ENCODE data around the gene OR5AR1. TPM values are rescaled to one million over a fixed set of nuclear protein-coding genes. Genes with fewer than 3 reads are reported as not detected.

OR5AR1 gene
- total and polyA plus RNA-seq, 10 donors = not detected

GRCh38 chr11:56714206-56714605, 50.7 kb downstream of the OR5AR1 start:
- 66 to 79% (median 74%) methylated on average over 2 of the region's 2 CpGs for whole genome bisulfite sequencing, 5 donors
- H3K36me3 ChIP-seq = no peaks in the 10 kb centered on the region
- no peak for TF ChIP-seq POLR2A (IDR thresholded peaks at IDR 0.05)
- TF ChIP-seq, protein P1, sequence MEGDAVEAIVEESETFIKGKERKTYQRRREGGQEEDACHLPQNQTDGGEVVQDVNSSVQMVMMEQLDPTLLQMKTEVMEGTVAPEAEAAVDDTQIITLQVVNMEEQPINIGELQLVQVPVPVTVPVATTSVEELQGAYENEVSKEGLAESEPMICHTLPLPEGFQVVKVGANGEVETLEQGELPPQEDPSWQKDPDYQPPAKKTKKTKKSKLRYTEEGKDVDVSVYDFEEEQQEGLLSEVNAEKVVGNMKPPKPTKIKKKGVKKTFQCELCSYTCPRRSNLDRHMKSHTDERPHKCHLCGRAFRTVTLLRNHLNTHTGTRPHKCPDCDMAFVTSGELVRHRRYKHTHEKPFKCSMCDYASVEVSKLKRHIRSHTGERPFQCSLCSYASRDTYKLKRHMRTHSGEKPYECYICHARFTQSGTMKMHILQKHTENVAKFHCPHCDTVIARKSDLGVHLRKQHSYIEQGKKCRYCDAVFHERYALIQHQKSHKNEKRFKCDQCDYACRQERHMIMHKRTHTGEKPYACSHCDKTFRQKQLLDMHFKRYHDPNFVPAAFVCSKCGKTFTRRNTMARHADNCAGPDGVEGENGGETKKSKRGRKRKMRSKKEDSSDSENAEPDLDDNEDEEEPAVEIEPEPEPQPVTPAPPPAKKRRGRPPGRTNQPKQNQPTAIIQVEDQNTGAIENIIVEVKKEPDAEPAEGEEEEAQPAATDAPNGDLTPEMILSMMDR (IDR thresholded peaks at IDR 0.05 in 8 of 11, conservative IDR thresholded peaks at IDR 0.05 in 3 of 11) = no peak
- no peak for TF ChIP-seq POLR2AphosphoS5 (IDR thresholded peaks at IDR 0.05)
- H3K27me3 ChIP-seq (replicated peaks in 1 of 7) = no peaks in the 10 kb centered on the region
- H3K4me1 ChIP-seq = no peaks in the 10 kb centered on the region
- DNase-seq = no peak
- peaks cover 0 to 28% (median 8%) of the 10 kb centered on the region in 8 donors for H3K9me3 ChIP-seq
- no peak overlapping the region for H3K4me3 ChIP-seq
- intact Hi-C loops (cut with DNase I; ENCODE audit: low total_unique reads) = no loop called here
- H3K27ac ChIP-seq = no peak overlapping the region

Small RNAs within 50 kb of the gene (small RNA-seq; reads per million reads assigned to genes)
- 0 reads per million in 4 donors for gene AP004245.1

Other genes starting within 250 kb of the OR5AR1 start
- not detected for gene OR5M3, start 190.3 kb upstream of the OR5AR1 start, total RNA-seq
- gene OR5M3, start 190.3 kb upstream of the OR5AR1 start, polyA plus RNA-seq = not detected
- gene OR5M8, start 172.3 kb upstream of the OR5AR1 start, total RNA-seq = not detected
- not detected for gene OR5M8, start 172.3 kb upstream of the OR5AR1 start, polyA plus RNA-seq
- gene OR5M11, start 120.4 kb upstream of the OR5AR1 start, total RNA-seq = not detected
- not detected for gene OR5M11, start 120.4 kb upstream of the OR5AR1 start, polyA plus RNA-seq
- gene OR5M10, start 86.0 kb upstream of the OR5AR1 start, total RNA-seq = not detected
- gene OR5M10, start 86.0 kb upstream of the OR5AR1 start, polyA plus RNA-seq = not detected
- not detected for gene OR5M1, start 48.8 kb upstream of the OR5AR1 start, total RNA-seq
- gene OR5M1, start 48.8 kb upstream of the OR5AR1 start, polyA plus RNA-seq = not detected
- not detected for gene OR5AP2, start 21.2 kb upstream of the OR5AR1 start, total RNA-seq
- gene OR5AP2, start 21.2 kb upstream of the OR5AR1 start, polyA plus RNA-seq = not detected
- not detected for gene OR9G1, start 35.4 kb downstream of the OR5AR1 start, total RNA-seq
- not detected for gene OR9G1, start 35.4 kb downstream of the OR5AR1 start, polyA plus RNA-seq
- under 1 TPM in 3 of 7 donors, not detected in 4; 0.10 to 0.85 (median 0.60) TPM for gene OR9G4, start 85.0 kb downstream of the OR5AR1 start, total RNA-seq
- under 1 TPM in 1 of 3 donors, not detected in 2; 0.10 TPM for gene OR9G4, start 85.0 kb downstream of the OR5AR1 start, polyA plus RNA-seq